Measurements from ENCODE around the gene DAPK1. TPM values are rescaled to one million over a fixed set of nuclear protein-coding genes. Genes with fewer than 3 reads are reported as not detected.

DAPK1 gene
- total RNA-seq, 2 donors from 2014 or later: 39.1 to 40.6 TPM

GRCh38 chr9:87471746-87472145, 25.9 kb upstream of the DAPK1 start:
- H3K36me3 ChIP-seq: no peaks in the 10 kb centered on the region
- H3K27me3 ChIP-seq (replicated peaks; ENCODE audit: insufficient read depth): no peaks in the 10 kb centered on the region
- no peak overlapping the region for H3K4me3 ChIP-seq
- DNase-seq (ENCODE audit: low spot score) (no peak), ATAC-seq (ENCODE audit: insufficient number of reproducible peaks, low FRiP score, low read depth) (no peak)
- H3K27ac ChIP-seq: no peak overlapping the region
- no peaks in the 10 kb centered on the region for H3K9me3 ChIP-seq
- H3K4me1 ChIP-seq (ENCODE audit: control insufficient read depth in 1 of 2, low read depth in 2 of 2): no peaks in the 10 kb centered on the region
- TF ChIP-seq, protein P1, sequence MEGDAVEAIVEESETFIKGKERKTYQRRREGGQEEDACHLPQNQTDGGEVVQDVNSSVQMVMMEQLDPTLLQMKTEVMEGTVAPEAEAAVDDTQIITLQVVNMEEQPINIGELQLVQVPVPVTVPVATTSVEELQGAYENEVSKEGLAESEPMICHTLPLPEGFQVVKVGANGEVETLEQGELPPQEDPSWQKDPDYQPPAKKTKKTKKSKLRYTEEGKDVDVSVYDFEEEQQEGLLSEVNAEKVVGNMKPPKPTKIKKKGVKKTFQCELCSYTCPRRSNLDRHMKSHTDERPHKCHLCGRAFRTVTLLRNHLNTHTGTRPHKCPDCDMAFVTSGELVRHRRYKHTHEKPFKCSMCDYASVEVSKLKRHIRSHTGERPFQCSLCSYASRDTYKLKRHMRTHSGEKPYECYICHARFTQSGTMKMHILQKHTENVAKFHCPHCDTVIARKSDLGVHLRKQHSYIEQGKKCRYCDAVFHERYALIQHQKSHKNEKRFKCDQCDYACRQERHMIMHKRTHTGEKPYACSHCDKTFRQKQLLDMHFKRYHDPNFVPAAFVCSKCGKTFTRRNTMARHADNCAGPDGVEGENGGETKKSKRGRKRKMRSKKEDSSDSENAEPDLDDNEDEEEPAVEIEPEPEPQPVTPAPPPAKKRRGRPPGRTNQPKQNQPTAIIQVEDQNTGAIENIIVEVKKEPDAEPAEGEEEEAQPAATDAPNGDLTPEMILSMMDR (IDR thresholded peaks at IDR 0.05): no peak

- no peaks in the 10 kb centered on the region for H3K27me3 ChIP-seq (replicated peaks; ENCODE audit: insufficient read depth)
- H3K36me3 ChIP-seq: no peaks in the 10 kb centered on the region
- no peak overlapping the region for H3K4me3 ChIP-seq
- H3K27ac ChIP-seq: no peak overlapping the region
- no peak for ATAC-seq (ENCODE audit: insufficient number of reproducible peaks, low FRiP score, low read depth)
- no peaks in the 10 kb centered on the region for H3K4me1 ChIP-seq (ENCODE audit: control insufficient read depth in 1 of 2, low read depth in 2 of 2)
- no peak for DNase-seq (ENCODE audit: low spot score)
- H3K9me3 ChIP-seq: no peaks in the 10 kb centered on the region
- TF ChIP-seq, protein P1 (IDR thresholded peaks at IDR 0.05): no peak
Observed at GRCh38 chr9:87475463-87475862, 22.2 kb upstream of the DAPK1 start.

DNA sequence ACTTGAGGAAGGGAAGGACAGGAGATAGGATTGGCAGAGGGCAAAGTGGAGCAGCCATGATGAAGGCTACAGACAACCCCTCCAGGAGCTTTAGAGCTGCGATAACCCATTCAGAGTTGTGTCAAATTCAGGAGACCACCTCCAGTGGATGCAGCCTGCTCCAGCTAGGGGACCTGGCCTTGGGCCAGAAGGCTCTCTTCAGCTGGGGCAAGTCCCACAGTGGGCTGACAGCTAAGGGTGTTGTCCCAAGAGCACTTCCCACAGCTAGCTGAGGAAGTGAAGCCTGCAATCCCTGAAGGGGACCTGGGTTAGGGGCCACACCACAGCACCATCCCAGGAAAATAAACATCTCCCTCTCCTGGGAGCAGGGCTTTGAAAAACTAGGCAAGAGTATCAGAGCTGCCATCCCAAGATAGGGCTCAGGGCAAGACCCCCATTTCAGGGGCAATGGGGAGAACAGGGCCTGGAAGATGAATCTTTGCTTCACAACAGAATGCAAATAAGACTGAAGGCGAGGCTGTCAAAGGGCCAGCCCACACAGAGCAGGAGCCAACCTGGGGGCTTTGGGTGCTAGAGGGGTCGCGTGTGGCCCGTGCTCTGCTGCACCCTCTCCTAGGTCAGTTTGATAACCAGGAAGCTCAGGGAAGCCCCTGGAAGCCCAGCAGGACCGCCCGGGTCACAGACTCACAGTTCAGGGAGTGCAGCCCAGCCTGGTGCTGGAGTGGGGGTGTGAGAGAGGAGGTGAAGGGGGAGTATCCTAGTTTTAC, 19.3 kb upstream of the DAPK1 start:
- no peak overlapping the region for H3K27ac ChIP-seq
- no peaks in the 10 kb centered on the region for H3K36me3 ChIP-seq
- no peaks in the 10 kb centered on the region for H3K27me3 ChIP-seq (replicated peaks; ENCODE audit: insufficient read depth)
- ATAC-seq (ENCODE audit: insufficient number of reproducible peaks, low FRiP score, low read depth) (no peak), DNase-seq (ENCODE audit: low spot score) (no peak)
- TF ChIP-seq, protein P1 (IDR thresholded peaks at IDR 0.05): no peak
- no peaks in the 10 kb centered on the region for H3K9me3 ChIP-seq
- no peak overlapping the region for H3K4me3 ChIP-seq
- H3K4me1 ChIP-seq (ENCODE audit: control insufficient read depth in 1 of 2, low read depth in 2 of 2): no peaks in the 10 kb centered on the region

- H3K27ac ChIP-seq: no peak overlapping the region
- H3K27me3 ChIP-seq (replicated peaks; ENCODE audit: insufficient read depth): no peaks in the 10 kb centered on the region
- H3K36me3 ChIP-seq: no peaks in the 10 kb centered on the region
- H3K9me3 ChIP-seq: no peaks in the 10 kb centered on the region
- DNase-seq (ENCODE audit: low spot score) (no peak), ATAC-seq (ENCODE audit: insufficient number of reproducible peaks, low FRiP score, low read depth) (no peak)
- no peak overlapping the region for H3K4me3 ChIP-seq
- H3K4me1 ChIP-seq (ENCODE audit: control insufficient read depth in 1 of 2, low read depth in 2 of 2): no peaks in the 10 kb centered on the region
- TF ChIP-seq, protein P1 (IDR thresholded peaks at IDR 0.05): no peak
Observed at GRCh38 chr9:87479801-87480201, 17.9 kb upstream of the DAPK1 start.

DNA sequence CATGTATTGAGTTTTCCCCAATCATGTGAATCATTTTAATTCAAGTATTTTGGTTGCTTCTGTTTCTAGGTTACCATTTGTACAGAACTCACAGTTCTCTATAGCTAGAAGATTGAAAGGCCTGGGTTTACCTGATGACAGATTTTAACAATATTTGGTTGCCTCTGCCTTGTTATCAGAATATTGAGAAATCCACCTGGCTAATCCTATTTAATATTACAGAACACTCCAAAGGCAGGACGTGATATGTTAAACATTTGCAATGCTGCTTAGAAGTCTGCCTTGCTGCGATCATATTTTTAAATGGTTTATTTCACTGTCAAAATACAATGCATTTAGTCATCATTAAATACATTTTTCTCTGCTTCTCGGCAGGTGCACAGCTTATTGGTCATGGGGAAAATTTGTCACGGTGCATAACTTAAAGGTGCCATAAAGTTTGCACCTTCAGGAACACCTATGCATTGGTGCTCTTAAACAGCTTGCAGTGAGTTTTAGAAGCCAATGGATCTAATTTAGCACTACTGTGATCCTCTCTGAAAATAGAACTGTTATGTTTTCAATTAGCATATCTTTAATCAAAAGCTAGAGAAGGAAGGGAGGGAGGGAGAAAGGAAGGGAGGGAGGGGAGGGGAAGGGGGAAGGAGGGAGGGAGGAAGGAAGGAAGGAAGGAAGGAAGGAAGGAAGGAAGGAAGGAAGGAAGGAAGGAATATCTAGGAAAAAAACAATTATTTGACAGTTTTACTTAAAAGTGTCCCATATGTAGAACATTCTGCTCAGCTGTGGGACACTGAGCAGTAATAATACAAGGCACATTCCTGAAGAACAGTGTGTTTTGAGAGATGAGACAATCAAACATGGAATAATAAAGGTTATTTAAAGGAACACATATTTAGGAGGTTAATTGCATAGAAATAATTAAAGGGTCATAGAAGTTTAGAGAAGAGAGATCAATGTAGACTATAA, 15.5 kb upstream of the DAPK1 start:
- TF ChIP-seq, protein P1 (IDR thresholded peaks at IDR 0.05): no peak
- no peaks in the 10 kb centered on the region for H3K4me1 ChIP-seq (ENCODE audit: control insufficient read depth in 1 of 2, low read depth in 2 of 2)
- H3K4me3 ChIP-seq: no peak overlapping the region
- ATAC-seq (ENCODE audit: insufficient number of reproducible peaks, low FRiP score, low read depth): no peak
- H3K36me3 ChIP-seq: no peaks in the 10 kb centered on the region
- no peak for DNase-seq (ENCODE audit: low spot score)
- no peaks in the 10 kb centered on the region for H3K27me3 ChIP-seq (replicated peaks; ENCODE audit: insufficient read depth)
- H3K9me3 ChIP-seq: no peaks in the 10 kb centered on the region
- H3K27ac ChIP-seq: no peak overlapping the region
